ENCODE results near the gene PEX1.

DNA sequence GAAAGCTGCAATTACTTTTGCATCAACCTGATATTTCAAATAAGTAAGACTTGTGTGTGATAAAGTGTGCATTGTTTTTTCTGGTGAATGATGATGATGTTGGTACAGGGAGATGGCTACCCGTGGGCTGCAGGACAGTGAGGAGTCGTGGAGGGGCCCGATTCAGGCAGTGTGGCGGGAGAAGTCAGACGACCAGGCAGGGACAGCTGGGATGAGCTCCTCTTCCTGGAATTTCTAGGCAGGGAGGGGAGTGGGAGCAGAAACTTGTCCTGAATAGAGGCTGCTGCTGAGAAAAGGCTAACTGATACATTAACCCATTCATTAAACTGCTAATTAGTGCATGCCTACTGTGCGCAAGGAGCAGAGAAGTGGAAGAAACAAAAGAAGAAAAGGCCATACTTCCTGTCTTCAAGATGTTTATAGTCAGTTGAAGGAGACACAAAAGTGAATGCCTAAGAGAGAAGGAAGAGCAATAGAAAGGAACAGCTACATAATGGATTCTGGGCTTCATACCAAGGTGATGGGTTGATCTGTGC is 90.3 kb downstream of the PEX1 start:
- no peak for TF ChIP-seq POLR2A (IDR thresholded peaks at IDR 0.05)
- TF ChIP-seq, protein P1, sequence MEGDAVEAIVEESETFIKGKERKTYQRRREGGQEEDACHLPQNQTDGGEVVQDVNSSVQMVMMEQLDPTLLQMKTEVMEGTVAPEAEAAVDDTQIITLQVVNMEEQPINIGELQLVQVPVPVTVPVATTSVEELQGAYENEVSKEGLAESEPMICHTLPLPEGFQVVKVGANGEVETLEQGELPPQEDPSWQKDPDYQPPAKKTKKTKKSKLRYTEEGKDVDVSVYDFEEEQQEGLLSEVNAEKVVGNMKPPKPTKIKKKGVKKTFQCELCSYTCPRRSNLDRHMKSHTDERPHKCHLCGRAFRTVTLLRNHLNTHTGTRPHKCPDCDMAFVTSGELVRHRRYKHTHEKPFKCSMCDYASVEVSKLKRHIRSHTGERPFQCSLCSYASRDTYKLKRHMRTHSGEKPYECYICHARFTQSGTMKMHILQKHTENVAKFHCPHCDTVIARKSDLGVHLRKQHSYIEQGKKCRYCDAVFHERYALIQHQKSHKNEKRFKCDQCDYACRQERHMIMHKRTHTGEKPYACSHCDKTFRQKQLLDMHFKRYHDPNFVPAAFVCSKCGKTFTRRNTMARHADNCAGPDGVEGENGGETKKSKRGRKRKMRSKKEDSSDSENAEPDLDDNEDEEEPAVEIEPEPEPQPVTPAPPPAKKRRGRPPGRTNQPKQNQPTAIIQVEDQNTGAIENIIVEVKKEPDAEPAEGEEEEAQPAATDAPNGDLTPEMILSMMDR (IDR thresholded peaks at IDR 0.05): no peak
- TF ChIP-seq POLR2AphosphoS5 (IDR thresholded peaks at IDR 0.05): no peak
